HG02970 (cell line): ENCODE measurements around the gene SREBF2.
A peak's percentile ranks its signal among the peaks of the same experiment; 100 is the strongest.
"Not testable (repeated sequence)": the region's sequence is repeated elsewhere in the genome, so short reads cannot be mapped to it uniquely, and the experiment has no call there.

Source experiments
- ATAC-seq: cut with Tn5 transposase; IDR thresholded peaks from one replicate; pipeline ENCODE4 v1.9.1; 2021; ENCODE audit warnings: mild to moderate bottlenecking, moderate library complexity, moderate number of reproducible peaks; ENCODE audit not compliant: unreplicated experiment, low FRiP score

The SREBF2 gene

DNA sequence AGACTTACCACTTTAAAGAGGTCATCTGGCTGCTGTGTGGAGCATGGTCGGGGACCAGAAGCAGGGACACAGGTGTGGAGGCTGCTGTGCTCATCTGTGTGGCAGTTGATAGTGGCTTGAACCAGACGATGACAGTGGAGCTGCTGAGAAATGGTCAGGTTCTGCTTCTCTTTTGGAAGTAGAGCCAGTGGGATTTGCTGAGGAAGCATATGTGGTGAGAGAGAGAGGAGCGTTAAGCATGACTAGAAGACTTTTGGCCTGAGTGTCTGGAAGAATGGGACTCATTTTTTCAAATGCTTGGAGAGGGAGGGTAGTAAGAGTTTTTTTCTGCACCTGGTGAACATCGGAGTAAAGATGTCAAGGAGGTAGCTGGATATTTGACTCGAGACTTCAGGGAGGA lies 12.5 kb upstream of the SREBF2 start:
- no peak for ATAC-seq

DNA sequence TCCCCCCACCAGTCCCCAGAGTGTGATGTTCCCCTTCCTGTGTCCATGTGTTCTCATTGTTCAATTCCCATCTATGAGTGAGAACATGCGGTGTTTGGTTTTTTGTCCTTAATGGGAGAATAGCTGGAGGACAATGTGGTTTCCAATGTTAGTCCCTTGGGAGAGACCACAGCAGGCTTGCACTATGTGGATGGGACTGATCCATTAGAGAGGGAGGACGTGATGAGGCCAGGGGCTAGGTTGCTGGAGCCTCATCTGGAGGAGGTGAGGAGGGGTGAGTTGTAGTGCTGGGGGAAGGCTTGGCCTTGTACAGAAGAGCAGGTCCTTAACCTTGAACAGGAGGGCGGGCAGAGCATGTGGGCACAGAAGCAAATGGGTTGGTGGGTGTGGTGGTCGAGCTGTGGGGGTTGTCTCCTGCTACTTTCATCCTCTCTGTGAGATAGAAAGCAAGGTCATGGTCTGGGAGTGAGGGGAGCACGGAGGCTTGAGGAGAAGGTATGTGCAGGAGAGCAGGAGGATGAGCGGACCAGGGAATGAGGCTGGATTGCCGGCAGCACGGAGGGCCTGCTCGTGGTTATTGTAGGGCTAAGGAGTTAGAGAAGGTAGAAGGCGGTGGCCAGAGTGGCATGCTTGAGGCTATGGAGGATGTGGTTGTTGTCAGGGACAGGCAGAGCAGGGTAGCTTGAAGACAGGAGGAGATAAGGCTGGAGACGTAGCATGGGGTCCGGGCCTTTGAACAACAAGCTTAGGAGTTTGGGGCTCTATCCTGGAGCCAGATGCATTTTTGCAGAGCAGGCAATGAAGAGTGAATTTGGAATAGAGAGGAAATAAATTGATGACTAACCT lies 11.2 kb upstream of the SREBF2 start:
- ATAC-seq = no peak

DNA sequence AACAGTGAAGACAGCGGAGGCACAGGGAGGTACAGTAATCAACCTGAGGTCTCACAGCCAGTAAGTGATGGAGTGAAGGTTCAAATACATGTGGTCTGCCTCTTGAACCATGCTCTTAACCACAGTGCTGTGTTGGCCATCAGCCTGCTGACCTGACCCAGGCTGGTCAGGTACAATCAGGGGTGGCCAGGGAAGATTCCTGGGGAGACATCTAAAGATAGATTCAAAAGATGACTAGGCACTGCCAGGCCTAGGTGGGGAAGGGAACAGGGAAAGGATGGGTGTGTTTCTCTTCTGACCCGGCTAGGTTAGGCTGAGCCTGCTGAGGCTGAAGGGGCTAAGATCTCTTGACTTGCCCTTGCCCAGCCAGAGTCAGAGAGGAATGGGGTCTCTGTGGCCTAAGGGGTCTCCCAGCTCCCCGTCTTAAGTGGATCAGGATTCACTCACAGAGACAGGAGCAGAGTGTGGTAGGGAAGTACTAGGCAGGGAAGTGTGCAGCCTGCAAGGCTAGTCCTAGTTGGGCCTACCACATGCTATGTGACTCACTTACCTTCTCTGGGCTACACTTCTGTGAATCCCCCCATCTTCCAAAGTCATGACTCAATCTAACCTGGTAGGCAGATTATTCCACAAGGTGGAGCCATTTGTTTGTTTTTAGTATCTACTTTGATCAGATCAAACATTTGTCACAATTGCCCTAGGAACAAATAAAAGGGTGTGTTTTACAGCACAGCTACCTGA lies 10.4 kb upstream of the SREBF2 start:
- ATAC-seq = no peak

DNA sequence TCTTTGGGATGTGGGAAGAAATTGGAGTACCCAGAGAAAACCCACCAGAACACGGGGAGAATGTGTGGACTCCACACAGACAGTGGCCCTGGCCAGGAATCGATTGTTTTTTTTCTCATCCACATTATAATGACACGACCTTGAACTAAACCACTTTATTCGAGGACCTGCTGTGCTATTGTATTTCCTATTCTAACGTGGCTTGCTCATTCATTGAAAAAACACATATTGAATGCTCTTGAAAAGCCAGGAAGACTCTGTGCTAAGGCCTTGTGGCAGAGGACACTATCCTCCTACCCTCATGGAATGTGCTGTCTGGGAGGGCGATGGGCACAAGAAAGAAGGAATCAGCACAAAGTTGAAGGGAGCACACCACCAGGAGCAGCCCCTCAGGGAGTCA lies 9.1 kb upstream of the SREBF2 start:
- ATAC-seq = no peak

DNA sequence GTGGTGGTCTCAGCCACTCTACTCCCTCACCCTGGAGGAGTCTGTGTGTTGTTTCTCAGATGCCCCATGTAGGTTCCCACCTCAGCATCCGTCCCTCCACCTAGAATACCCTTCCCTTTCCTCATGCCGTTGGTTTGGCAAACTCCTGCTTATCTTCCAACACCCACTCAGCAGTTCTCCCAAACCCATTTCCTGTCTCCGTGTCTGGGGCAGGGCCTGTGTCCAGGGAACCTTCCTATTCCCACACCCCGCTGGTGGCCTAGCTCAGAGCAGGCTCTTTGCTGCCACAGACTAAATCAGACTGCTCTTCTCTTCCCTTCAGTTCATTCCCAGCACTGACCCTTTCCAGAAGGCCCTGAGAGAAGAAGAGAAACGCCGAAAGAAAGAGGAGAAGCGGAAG lies 7.5 kb upstream of the SREBF2 start:
- ATAC-seq = no peak

DNA sequence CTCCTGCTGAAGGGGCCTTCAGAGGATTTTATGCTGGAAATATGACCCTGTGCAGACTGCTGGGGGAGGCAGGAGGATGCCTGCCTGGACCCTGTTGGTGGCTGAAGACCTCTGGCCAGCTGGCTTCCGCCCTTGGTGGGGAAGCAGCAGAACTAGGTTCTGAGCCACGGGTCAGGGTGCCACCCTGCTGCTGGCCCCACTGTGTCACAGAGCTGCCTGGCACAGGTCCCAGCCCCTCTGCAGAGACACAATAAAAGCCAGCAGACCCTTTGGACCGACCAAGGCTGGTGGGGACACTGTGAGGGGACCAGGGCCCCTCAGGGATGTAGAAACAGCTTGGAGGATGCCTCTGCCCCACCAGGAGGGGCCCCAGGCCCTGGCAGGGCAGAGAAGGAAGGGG lies 6.9 kb upstream of the SREBF2 start:
- ATAC-seq = no peak

DNA sequence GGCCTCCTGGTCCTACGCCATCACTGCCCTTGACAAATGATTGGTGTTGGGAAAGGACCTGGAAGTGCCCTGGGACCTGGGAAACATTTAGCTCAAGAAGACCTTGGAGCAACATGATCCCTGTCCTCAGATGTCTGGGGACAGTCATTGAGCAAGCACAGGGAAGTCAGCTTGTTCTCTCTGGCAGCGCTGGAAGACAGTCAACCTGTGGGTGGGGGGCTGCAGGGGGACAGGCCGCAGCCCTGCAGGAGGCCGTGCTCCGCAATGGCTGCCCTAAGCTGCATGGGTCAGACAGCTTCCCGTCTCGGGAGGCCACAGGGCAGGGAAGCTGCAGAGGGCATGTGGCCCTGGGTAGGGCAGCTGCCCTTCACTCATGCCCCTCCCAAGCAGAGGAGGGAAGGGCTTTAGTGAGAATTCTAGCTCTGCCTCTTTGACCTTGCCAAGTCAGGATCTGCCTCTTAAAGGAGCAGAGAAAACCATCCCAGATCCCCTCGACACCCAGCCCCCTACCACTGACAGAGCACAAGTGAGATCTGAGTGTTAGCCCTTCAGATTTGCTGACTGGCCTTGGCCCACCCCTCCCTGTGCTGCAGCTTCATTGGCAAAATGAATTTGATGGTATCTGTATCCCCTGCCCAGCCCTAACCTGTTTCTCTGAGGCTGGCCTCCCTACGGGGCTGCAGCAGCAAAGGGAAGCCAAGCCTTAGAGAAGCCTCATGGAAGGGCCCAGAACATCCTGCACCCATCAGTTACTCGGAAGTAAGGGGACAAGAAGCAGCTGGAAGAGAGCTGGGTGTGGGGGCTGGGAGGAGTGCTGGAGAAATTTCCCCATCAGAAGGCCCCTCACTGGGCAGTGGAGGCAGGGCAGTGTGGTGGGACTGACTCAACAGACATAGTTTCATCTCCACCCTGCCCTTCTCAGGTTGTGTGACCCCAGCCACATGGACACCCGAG lies 6.2 kb upstream of the SREBF2 start:
- no peak for ATAC-seq

DNA sequence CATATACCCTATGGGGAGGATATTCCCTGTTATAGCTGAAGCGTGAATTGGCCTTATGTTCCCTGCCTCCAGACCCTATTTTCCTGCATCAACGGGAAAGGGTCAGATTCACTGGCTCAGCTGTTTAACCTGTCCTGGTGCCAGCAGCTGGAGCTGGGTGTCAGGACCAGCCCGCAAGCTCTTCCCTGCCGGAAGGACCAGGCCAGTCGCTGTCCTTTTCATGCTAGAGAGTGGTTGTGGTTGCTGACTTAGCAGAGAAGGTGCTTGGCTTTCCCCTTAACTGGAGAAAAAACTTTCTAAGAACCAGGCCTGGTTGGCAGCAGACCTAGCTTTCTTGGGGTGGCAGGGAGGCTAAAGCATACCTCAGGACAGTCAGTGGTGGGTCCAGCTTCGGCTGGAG lies 5.2 kb upstream of the SREBF2 start:
- ATAC-seq = no peak

DNA sequence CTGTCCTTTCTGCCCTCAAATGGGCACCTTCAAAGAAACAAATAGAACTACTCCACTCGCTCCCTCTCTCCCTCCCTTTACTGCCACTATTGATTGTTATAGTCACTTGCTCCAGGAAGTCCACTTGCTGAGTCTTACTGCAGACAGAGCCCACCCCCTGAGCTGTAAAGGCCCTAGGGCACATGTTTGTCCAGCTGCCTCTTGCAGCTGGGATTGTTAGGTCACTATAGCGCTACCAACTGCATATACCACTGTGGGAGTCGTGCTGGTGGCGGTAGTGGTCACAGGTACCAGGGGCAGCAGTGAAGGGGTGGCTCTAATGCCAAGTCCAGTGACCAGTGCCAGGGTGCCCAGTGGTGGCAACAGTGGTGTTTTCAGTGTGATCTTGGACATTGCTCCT lies 4.4 kb upstream of the SREBF2 start:
- no peak for ATAC-seq

DNA sequence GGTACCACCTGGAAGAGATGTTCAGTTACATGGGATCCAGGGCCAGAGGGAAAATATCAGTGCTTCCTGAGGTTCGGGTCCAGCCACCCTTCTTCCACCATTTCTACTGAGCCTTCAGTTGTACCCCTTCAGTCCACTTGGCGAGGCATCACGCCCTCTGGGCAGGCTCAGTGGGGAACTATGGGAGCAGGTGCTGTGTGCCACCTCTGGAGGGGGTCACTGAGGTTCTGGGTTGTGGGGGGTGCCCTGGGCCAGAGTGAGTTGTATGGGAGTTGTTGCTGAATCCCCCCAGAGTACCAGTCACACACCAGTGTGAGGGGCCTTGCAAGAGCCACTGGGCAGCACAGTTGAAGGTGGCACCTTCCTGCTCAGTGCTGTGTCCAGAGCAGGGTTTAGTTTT lies 2.7 kb upstream of the SREBF2 start:
- no peak for ATAC-seq

DNA sequence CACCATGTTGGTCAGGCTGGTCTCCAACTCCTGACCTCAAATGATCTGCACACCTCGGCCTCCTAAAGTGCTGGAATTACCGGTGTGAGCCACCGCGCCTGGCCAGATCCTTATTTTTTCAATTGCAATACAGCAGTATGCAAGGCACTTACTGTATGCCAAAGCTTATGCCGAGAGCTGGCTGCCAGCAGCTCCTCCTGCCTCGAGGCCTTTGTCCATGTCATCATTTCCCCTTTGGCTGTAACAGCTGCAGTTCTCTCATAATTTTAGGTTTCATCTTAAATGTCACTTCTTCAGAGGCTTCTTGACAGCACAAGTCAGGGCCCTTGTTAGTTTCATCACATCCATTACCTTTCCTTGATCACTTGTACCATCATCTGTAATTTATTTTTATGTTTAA lies 1.5 kb upstream of the SREBF2 start:
- ATAC-seq = no peak

DNA sequence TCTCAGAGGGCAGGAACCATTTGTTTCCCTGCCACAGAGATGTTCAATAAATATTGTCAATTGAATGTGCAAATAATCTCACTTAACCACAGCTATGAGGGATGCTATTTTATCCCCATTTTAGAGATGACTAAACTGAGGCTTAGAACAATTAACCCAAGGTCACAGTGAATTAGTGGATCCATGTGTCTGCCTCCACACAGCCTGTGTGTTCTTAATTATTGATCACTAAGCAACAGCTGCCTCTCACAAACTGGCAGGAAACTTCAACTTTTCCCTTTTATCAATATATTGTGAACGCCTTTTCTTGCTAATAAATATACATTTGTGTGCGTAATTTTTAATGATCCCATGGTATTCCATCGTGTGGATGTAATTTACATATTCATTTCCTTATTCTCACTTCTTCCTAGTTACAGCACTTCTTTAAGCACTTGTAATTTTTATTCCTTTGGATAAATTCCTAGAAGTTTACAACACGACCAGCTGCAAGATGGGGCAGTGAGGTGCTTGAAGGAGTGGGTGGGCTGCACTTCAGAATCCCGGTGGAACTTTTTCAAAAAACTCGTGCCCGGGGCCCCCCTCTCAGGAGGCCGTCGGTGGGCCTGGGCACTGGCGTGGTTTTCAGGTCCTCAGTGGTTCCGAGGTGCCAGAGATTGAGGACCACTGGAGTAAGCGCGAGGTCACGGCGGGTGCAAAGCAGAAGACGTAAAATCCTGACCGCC lies 915 bp upstream of the SREBF2 start:
- peak; percentile 3 for ATAC-seq

DNA sequence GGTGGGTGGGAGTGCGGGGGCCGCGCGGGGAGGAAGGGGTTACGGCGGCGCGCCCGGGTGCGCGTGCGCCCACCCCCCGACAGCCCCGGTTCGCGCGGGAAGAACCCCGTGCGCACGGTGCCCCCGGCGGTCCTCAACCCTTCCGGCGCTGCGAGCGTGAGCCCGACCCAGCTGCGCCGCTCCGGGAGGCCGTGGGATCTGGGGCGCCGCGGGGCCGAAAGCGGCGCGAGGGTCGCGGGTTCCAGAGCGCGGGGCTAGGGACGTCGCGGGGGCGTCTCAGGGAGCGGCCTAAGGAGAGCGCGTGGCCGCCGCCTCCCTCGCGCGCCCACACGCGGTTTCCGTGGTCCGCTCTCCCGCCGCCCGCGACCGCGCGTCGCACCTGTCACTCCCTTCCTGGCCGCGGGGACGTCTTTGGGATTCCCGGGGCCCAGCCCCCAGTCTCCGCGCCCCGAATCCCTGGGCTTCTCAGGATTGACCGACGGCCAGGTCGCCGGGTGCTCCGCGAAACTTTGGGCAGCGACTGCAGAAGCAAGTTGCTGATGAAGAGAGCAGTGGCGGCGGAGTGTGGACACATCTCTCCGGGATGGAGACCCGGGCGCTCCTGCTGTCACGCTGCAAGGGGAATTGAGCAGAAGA lies 582 bp downstream of the SREBF2 start:
- peak; percentile 25 for ATAC-seq

DNA sequence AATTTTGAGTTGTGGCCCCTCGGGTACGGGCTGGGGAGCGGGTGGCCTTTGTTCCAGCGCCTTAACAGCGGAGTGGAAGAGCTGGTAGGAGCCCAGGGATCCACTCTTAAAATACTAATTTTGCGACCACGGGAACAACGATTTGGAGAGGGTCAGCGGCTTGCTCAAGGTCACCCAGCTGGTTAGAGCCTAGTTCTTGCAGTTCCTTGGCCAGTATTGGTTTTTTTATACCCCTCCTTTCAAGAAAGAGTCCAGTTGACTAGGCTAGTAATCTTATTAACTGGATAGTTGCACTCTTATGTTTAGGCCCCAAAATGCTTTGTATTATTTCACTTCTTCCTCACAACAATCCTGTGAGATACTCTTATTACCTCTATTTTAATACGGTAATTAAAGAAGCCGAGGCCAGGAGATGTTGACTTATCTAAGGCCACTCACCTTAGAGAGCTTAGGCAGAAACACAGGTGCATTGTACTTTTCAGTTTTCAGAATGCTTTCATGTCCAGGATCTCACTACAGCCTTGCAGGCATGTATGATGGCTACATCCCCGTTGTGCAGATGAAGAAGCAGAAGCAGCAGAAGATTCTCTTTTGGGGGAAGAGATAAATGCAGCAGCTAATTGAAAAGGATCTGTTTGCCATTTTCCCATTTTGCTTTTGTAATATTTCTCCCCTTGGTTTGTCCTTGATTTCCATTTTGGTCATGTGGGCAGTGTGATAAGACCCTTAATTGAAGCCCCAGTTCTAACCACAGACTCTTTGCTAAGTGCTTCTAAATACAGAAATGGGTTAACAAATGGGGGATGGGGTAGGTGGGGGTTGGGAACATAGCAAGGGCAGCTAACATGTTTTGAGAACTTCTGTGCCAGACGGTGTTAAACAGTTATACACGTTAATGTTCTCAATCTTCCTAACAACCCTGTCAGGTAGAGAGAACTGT lies 1.4 kb downstream of the SREBF2 start:
- ATAC-seq = no peak

DNA sequence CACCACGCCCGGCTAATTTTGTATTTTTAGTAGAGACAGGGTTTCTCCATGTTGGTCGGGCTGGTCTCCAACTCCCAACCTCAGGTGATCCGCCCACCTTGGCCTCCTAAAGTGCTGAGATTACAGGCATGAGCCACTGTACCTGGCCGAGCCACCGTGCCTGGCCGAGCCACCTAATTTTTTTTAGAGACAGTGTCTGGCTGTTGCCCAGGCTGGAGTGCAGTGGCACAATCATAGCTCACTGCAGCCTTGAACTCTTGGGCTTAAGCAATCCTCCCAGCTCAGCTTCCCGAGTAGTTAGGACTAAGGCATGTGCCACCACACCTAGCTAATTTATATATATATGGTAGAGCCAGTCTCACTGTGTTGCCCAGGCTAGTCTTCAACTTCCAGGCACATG lies 2.6 kb downstream of the SREBF2 start:
- not testable (repeated sequence) for ATAC-seq

DNA sequence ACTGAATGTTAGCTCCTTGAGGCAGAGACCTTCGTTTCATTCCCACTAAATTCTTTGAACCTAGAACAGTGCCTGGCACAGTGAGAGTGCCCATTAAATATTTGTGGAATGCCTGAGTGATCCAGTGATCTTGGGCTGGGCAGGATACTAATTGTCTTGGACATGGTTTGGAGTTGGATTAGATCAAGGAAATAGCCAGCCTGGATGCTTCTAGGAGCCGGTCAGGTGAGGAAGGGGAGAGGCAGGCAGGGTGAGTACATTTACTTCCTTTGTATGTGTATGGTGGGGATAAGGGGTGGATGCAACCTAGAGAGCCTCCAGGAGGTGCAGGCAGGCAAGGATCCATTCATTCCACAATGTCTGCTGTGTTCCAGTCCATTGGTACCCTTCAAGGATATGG lies 3.6 kb downstream of the SREBF2 start:
- no peak for ATAC-seq

DNA sequence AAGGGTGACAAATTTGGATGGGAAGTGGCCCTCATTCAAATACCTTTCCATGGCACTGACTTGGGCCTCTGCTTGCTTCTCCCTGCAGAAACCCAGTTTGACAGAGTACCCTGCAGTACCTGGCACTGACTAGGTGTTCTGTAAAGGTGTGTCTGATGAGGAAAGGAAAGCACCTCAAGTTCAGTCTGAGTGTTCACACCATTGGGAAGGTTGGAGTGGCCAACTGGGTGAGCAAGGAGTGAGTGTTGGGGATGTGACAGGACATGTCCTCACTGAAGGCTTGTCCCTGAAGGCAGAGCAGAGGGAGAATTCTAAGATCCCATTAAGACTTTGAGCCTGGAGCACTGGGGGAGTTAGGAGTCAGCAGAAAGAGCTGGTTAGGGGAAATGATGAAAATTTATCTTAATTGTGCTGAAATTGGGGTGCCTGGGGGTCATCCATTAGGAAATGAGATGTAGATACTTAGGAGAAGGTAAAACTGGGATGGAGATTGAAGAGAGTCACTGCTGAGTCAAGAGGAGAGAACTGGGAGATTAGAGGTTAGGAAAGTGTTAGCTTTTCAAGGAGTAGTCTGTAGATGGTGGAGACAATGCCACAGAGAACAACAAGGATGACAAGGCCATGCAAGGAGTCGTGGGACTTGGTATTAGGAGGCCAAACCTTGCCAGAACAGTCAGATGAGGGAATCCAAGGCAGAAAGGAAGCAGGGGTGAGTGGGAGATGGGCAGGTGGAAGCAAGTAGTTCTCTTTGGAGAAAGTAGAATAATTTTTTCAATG lies 6.1 kb downstream of the SREBF2 start:
- no peak for ATAC-seq

DNA sequence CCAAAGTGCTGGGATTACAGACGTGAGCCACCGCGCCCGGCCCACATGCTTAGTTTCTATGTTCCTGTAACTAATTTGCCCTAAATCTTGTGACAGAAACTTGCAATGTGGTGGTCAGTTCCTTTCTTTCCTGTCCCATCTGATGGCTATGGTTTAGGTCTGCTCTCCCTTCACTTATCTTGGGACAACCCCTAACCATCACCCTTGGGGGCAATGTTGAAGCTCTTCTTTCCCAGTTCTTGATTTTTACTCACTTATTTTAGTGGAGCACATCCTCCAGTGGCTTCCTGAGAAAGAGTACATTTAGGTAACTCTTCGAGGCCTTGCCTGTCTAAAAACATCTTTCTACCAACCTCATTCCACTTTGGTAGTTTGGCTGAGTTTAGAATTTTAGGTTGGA lies 7.3 kb downstream of the SREBF2 start:
- no peak for ATAC-seq
